KG1 (cell line): ENCODE results near the gene KCNV2.

ENCODE experiments used
- DNase-seq: peaks from one replicate; lab custom pipeline; 2025; lab: John Stamatoyannopoulos, UW

KCNV2 gene

DNA sequence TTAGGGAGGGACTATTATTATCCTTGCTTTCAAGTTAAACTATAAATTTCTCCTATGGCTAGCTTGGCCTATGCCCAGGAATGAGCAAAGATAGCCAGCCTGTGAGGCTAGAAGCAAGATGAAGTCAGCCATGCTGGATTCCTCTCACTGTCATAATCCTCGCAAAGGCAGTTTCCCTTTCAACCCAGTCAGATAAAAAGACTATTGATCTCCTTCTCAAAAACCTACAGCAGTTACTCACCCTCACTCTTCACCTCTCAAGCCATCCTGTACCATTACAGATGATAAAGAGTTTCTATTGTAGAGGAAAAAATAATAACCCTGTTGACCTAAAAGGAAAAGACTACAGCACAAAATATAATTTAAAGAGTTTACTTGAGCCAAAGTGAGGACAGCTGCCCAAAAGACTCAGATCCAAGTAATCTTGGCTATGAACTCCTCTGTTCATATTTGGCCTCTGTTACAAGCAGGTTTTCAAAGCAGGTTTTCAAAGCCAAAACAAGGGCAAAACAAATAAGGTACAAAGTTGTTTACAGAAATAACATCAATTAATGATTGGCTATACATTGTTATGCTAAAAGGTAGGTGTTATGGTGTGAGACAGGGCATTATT, 41.7 kb downstream of the KCNV2 start:
- DNase-seq: no peak

DNA sequence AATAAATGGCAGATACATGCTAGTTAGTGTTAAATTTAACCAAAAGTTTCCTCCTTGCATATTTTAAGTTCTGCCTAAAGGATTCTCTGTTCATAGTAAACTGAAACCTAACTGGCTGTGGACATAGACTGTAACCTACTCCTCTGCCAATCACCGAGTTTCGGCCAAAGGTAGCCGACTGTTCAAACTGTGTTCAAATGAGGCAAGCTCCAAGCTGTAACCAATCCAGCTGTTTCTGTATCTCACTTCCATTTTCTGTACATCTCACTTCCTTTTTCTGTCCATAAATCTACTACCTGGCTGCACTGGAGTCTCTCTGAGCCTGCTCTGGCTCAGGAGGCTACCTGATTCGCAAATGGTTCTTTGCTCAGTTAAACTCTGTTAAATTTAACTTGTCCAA, 44.1 kb downstream of the KCNV2 start:
- no peak for DNase-seq

DNA sequence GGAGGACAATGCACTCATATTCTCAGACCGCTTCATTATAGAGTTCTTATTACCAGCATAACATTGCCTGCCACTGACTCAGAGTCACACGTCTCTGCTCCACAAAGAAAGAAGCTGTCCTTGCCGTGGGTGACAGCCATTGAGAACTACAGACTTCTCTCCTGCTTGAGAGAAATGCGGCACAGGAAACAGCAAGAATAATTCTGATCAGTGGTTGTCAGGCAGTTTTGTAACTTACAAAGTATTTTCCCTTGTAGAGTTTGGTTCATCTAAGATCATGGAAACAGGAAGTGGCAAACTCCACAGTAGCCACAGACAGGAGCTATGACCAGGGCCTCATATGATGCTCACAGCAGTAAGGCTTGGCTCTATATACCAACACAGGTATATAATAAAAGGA, 47.0 kb downstream of the KCNV2 start:
- DNase-seq: peak; percentile 55

DNA sequence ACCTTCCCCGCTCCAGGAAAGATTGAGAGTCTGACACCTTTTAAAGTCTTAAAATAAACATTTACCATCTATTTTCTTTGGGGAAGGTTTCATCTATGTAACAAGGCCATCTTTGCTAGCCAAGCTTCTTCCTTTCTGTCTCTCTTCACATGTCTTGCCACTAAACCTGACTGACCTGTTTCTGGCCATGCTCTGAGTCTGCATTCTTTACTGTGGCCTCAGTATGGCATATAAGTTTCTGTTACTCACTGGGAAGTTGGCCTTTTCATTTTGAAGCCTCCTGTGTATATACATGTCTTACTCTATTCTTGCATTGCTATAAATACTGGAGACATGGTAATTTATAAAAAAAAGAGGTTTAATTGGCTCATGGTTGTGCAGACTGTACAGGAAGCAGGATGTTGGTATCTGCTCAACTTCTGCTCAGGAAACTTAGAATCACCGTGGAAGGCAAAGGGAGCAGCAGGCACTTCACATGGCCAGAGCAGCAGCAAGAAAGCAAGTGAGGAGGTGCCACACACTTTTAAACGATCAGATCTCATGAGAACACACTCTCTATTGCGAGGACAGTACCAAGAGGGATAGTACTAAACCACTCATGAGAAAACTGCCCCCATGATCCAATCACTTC, 48.1 kb downstream of the KCNV2 start:
- DNase-seq: no peak

DNA sequence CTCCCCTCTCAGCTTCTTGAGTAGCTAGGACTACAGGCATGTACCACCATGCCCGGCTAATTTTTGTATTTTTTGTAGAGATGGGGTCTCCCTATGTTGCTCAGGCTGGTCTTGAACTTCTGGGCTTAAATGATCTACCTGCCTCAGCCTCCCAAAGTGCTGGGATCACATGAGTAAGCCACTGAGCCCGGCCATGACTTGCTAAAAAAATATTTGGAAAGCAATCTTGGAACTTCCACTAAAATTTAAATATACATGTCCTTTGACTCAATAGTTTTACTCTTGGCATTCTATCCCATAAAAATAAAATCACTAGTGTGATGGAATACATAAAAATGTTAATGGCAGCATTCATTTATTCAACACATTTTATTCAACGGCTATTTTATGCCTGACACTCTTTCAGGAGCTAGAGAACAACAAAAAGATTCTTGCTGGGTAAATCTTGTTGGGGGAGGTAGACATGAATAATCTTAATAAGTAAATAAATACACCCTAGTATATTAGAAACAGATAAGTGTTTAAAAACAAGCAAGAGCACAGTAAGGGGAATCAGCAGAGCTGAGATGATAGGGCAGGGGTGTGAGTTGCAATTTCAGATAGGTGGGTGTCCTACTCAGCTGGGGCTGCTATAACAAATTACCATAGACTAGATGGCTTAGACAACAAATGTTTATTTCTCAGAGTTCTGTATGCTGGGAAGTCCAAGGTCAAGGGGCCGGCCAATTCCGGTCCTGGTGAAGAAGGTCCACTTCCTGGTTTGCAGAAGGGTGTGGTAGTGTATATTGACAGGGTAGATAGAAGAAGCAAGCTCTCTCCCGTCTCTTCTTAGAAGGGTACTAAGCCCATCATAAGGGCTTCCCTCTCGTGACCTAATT, 50.7 kb downstream of the KCNV2 start:
- DNase-seq: no peak

DNA sequence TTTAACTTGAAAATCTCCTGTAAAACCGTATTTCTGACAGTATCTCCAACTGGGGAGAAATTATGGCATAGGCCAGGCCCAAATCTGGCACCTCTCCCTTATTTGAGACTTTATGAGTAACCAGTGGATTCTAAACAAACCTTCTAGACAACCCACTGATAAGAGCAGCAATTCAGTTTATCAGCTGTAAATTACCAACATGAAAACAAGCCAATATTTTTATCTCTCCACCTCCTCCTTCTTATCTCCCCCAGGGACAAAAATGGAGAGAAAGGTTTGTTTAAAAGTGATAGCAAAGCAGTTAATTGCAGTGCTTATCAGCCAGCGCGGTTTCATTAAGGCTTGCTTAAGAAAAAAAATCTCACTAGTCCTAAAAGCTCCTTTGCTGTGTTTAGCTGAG, 53.8 kb downstream of the KCNV2 start:
- DNase-seq: no peak

DNA sequence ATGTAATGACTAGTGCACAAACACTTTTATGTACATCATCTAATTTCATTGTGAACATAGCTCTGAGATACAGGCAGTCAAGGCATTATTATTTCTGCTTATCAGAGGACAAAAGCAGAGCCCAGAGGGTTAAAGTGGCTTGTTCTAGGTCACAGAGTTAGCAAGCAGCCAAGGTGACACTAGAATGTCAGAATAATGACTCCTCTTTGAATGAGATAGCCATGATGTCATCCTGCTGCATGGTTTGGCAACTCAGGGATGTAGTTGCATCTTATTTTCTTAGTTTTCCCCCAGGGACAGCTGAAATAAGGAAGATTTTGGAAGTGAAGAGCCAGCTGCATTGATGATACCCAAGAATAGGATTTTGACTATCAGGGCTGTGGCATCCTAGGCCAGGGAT, 54.4 kb downstream of the KCNV2 start:
- no peak for DNase-seq

DNA sequence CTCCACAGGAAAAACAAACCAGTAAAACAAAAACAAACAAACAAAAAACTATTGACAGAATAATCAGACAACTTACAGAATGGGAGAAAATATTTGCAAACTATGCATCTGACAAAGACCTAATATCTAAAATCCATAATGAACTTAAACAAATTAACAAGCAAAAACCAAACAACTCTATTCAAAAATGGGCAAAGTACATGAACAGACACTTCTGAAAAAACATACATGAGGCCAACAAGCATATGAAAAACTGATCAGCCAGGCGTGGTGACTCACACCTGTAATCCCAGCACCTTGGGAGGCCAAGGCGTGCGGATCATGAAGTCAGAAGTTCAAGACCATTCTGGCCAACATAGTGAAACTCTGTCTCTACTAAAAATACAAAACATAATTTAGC, 60.1 kb downstream of the KCNV2 start:
- no peak for DNase-seq

DNA sequence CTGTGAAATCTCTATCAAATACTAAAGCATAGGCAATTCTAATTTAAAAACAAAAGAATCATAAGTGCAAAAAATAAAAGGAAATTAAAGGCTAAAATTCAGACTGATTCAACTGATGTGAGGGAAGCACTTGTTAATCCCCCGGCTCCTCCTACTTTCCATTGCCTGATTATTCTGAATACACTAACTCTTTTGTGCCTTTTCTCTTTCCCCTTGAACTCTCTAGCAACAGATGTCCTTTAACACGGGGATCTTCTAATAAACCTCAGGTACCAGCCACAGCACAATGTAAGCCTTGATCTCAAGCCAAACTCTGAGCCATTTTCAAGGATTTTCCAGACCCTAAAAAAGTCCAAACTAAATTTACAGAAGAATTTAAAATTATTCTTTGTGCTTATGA, 61.5 kb downstream of the KCNV2 start:
- no peak for DNase-seq
